Activated naive CD4-positive, alpha-beta T cell treated with anti-CD3 and anti-CD28 coated beads, Interleukin-2, amount 10 ng/mL, durations not matched to agents 7 days and 5 days (primary cell): Measurements from ENCODE around the gene FBXL7.

ENCODE experiments used
- CTCF ChIA-PET: fragments of 350-600 bp; sonication (Branson Sonifier 250); formaldehyde crosslinking; loops from one replicate; lab custom pipeline; 2021; ENCODE audit warnings: antibody characterized with exemption; lab: Charles Lee
- DNase-seq: peaks from one replicate; pipeline ENCODE4 v3.0.0-alpha.2; 2020
- H3K27ac Mint-ChIP-seq: one replicate; pipeline ENCODE4 v1.8.0; 2021; ENCODE audit warnings: mild to moderate bottlenecking, moderate library complexity, mixed read lengths
- H3K27me3 Mint-ChIP-seq: one replicate; pipeline ENCODE4 v1.8.0; 2021; ENCODE audit warnings: mild to moderate bottlenecking, mixed read lengths
- H3K36me3 Mint-ChIP-seq: one replicate; pipeline ENCODE4 v1.8.0; 2021; ENCODE audit warnings: mixed read lengths
- H3K4me1 Mint-ChIP-seq: one replicate; pipeline ENCODE4 v1.8.0; 2021; ENCODE audit warnings: mixed read lengths
- H3K4me3 Mint-ChIP-seq: one replicate; pipeline ENCODE4 v1.8.0; 2021; ENCODE audit warnings: mild to moderate bottlenecking, moderate library complexity, mixed read lengths
- H3K9me3 Mint-ChIP-seq: one replicate; pipeline ENCODE4 v1.8.0; 2021; ENCODE audit warnings: mixed read lengths

The FBXL7 gene

GRCh38 chr5:15570491-15570890 lies 70.5 kb downstream of the FBXL7 start:
- DNase-seq, result no peak
- H3K4me1 Mint-ChIP-seq, result no peaks in the 10 kb centered on the region
- no peaks in the 10 kb centered on the region for H3K36me3 Mint-ChIP-seq
- H3K27ac Mint-ChIP-seq, result no peak overlapping the region
- H3K9me3 Mint-ChIP-seq, result peaks cover 3% of the 10 kb centered on the region
- H3K27me3 Mint-ChIP-seq, result no peaks in the 10 kb centered on the region
- no peak overlapping the region for H3K4me3 Mint-ChIP-seq
- CTCF ChIA-PET, result no interaction called here

DNA sequence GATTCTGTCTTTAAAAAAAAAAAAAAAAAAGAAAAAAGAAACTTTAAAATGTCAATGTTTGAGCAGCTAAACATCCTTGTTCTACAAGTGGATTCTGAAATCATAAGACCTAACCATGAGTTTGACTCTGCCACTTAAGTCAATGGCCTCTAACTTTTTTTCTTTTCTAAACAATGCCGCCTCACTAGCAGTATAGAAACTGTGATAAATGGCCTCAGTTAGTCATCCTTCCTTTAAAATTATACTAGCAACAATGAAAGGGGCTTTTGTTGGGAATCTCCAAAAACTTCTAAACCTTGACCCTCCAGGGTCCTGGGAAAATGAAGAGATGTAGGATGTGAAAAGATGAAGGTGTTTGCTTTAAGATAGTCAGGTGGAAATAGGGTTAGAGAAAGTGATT lies 71.1 kb downstream of the FBXL7 start:
- CTCF ChIA-PET, result no interaction called here
- Mint-ChIP-seq H3K36me3 (no peaks in the 10 kb centered on the region), H3K27me3 (no peaks in the 10 kb centered on the region), H3K4me1 (no peaks in the 10 kb centered on the region), H3K4me3 (no peak overlapping the region), H3K9me3 (peaks cover 3% of the 10 kb centered on the region), H3K27ac (no peak overlapping the region)
- DNase-seq, result no peak

DNA sequence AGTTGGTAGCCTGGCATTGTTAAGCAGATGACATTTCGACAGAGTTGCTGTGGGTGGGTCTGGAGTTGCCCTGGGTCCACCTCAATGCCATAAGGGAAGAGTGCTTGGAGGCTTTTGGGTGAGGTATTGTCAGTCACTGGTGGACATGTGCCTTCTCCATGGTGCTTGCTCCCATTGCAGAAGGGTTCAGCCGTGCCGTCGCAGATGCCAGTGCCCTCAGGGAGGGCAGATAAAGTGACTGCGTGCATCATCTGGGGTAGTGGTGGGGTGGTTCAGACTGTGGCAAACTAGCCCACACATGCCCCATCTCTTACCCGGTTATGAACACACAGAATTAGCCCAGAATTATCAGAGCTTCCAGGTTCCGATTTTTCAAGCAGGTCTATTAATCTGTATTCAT lies 71.6 kb downstream of the FBXL7 start:
- H3K27ac Mint-ChIP-seq, result no peak overlapping the region
- no peaks in the 10 kb centered on the region for H3K27me3 Mint-ChIP-seq
- no peaks in the 10 kb centered on the region for H3K36me3 Mint-ChIP-seq
- H3K4me3 Mint-ChIP-seq, result no peak overlapping the region
- CTCF ChIA-PET, result no interaction called here
- no peaks in the 10 kb centered on the region for H3K4me1 Mint-ChIP-seq
- no peak for DNase-seq
- peaks cover 3% of the 10 kb centered on the region for H3K9me3 Mint-ChIP-seq

- no peak overlapping the region for H3K27ac Mint-ChIP-seq
- H3K4me1 Mint-ChIP-seq, result no peaks in the 10 kb centered on the region
- no peak overlapping the region for H3K4me3 Mint-ChIP-seq
- H3K27me3 Mint-ChIP-seq, result no peaks in the 10 kb centered on the region
- H3K9me3 Mint-ChIP-seq, result peaks cover 1% of the 10 kb centered on the region
- DNase-seq, result no peak
- H3K36me3 Mint-ChIP-seq, result no peaks in the 10 kb centered on the region
- CTCF ChIA-PET, result interaction anchor here (0.6 kb wide), 1 partner anchor 387 kb away, joined by 3 read pairs; no protein-coding TSS in a partner anchor
Observed at GRCh38 chr5:15573590-15573989, 73.6 kb downstream of the FBXL7 start.

- Mint-ChIP-seq H3K4me1 (no peaks in the 10 kb centered on the region), H3K9me3 (peaks cover 1% of the 10 kb centered on the region), H3K27ac (no peak overlapping the region), H3K4me3 (no peak overlapping the region), H3K27me3 (no peaks in the 10 kb centered on the region), H3K36me3 (no peaks in the 10 kb centered on the region)
- CTCF ChIA-PET, result interaction anchor here (0.6 kb wide), 1 partner anchor 388 kb away, joined by 3 read pairs; no protein-coding TSS in a partner anchor
- no peak for DNase-seq
Observed at GRCh38 chr5:15574128-15574527, 74.1 kb downstream of the FBXL7 start.

DNA sequence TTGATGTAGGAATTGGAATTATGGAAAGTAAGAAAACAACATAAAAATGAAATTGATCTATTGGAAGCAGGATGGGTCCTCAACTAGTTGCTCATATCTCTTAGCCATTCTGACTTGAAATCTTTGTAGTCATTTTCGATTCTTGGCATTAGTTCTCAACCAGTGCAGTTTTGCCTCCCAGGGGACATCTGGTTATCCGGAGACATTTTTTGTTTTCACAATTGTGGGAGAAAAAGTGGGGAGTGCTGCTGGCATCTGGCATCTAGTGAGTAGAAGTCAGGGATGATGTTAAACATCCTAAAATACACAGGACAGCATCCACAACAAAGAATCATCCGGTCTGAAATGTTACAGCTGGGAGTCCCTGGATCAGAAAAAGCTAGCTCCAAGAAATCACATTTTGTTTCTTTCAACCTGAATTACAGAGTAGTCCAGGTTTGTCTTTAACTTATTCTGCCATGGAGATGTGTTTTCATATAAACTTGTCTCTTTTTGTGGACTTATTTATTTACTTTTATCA lies 74.9 kb downstream of the FBXL7 start:
- CTCF ChIA-PET, result no interaction called here
- Mint-ChIP-seq H3K27ac (no peak overlapping the region), H3K27me3 (no peaks in the 10 kb centered on the region), H3K9me3 (peaks cover 1% of the 10 kb centered on the region), H3K36me3 (no peaks in the 10 kb centered on the region), H3K4me3 (no peak overlapping the region), H3K4me1 (no peaks in the 10 kb centered on the region)
- no peak for DNase-seq

DNA sequence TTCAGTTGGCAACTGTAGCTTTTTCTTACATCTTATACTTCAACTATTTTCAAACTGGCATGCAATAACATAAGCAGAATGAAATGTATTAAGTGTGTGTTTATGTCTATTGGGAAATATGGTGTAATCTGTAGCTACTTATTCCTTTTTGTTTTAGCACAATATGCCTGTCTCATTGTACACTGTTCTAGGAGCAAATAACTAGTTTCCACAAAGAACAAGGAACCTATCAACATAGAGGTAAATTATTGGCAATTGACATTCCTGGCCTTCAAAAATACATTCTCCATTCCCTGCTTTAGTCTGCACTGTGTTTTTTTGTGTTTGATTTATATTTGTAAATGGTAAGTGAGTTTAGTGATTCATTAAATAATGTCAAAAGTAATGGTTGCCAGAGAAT lies 75.7 kb downstream of the FBXL7 start:
- Mint-ChIP-seq H3K27ac (no peak overlapping the region), H3K9me3 (peaks cover 1% of the 10 kb centered on the region), H3K4me3 (no peak overlapping the region), H3K36me3 (no peaks in the 10 kb centered on the region), H3K4me1 (no peaks in the 10 kb centered on the region), H3K27me3 (no peaks in the 10 kb centered on the region)
- CTCF ChIA-PET, result no interaction called here
- no peak for DNase-seq

GRCh38 chr5:15577132-15577531 lies 77.2 kb downstream of the FBXL7 start:
- CTCF ChIA-PET, result interaction anchor here (0.7 kb wide), 1 partner anchor 1005 kb away, joined by 3 read pairs; no protein-coding TSS in a partner anchor
- Mint-ChIP-seq H3K4me3 (no peak overlapping the region), H3K36me3 (no peaks in the 10 kb centered on the region), H3K27me3 (no peaks in the 10 kb centered on the region), H3K9me3 (peaks cover 1% of the 10 kb centered on the region), H3K4me1 (no peaks in the 10 kb centered on the region), H3K27ac (no peak overlapping the region)
- no peak for DNase-seq

DNA sequence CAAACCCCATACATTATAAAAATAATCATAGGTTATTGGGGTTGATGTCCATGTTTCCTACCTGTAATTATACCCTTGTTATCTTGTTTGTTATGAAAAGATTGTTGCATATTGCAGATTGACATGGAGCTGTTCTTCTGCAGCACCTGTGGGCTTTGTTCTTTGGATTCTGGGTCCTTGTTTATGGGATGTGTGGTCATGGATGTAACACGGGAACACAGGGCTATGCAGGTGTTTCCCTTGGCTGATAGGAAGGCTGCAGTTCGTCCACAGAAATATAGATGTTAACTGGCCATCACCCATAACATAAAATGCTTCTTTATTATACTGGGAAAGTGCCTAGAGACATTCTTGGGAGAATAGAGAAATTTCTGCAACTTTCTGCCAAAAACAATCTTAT lies 77.9 kb downstream of the FBXL7 start:
- no peak overlapping the region for H3K27ac Mint-ChIP-seq
- H3K4me1 Mint-ChIP-seq, result no peaks in the 10 kb centered on the region
- no peaks in the 10 kb centered on the region for H3K36me3 Mint-ChIP-seq
- H3K9me3 Mint-ChIP-seq, result peaks cover 1% of the 10 kb centered on the region
- no peaks in the 10 kb centered on the region for H3K27me3 Mint-ChIP-seq
- CTCF ChIA-PET, result no interaction called here
- no peak for DNase-seq
- H3K4me3 Mint-ChIP-seq, result no peak overlapping the region

- H3K27ac Mint-ChIP-seq, result no peak overlapping the region
- no peak for DNase-seq
- CTCF ChIA-PET, result no interaction called here
- H3K4me3 Mint-ChIP-seq, result no peak overlapping the region
- no peaks in the 10 kb centered on the region for H3K36me3 Mint-ChIP-seq
- H3K9me3 Mint-ChIP-seq, result peaks cover 5% of the 10 kb centered on the region
- no peaks in the 10 kb centered on the region for H3K27me3 Mint-ChIP-seq
- H3K4me1 Mint-ChIP-seq, result no peaks in the 10 kb centered on the region
Observed at GRCh38 chr5:15579193-15579990, 79.4 kb downstream of the FBXL7 start.

GRCh38 chr5:15584528-15584927 lies 84.5 kb downstream of the FBXL7 start:
- Mint-ChIP-seq H3K36me3 (no peaks in the 10 kb centered on the region), H3K4me3 (no peak overlapping the region), H3K4me1 (no peaks in the 10 kb centered on the region), H3K27ac (no peak overlapping the region), H3K27me3 (no peaks in the 10 kb centered on the region), H3K9me3 (peaks cover 8% of the 10 kb centered on the region)
- no peak for DNase-seq
- CTCF ChIA-PET, result no interaction called here

GRCh38 chr5:15585128-15585527 lies 85.1 kb downstream of the FBXL7 start:
- Mint-ChIP-seq H3K9me3 (peaks cover 8% of the 10 kb centered on the region), H3K36me3 (no peaks in the 10 kb centered on the region), H3K27me3 (no peaks in the 10 kb centered on the region), H3K4me3 (no peak overlapping the region), H3K27ac (no peak overlapping the region), H3K4me1 (no peaks in the 10 kb centered on the region)
- CTCF ChIA-PET, result no interaction called here
- no peak for DNase-seq

DNA sequence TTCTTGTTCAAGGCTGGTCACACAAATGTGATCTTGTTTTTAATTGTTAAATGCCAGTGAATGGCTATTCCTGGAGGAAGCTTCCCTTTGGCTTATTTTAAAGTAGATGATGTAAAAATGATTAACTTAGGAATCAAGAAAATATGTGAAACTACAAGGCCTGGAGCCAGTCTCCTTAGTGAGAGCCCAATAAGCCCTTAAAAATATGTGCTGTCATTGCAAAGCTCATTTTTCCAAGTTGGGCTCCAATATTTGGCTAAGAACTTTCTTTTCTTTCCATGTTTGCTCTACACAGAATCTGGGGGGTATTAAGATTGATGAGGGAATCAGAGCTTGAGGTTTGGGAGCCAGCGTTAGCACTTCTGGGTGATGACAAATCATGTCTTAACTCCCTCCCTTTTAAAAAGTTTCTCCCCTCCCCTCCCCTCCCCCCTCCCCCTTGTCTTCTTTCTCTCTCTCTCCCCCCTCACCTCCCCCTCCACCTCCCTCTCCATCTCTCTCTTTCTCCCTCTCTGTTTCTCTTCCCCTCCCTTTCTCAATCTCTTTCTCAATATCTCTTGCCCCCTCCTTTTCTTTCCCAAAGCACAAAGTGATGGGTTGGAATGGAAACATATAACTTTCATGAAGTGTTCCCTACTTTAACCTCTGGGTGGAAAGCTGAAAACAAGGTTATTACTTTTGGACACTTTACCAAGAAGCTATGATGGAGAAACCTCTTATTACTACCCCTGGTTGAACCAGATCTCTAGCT lies 86.0 kb downstream of the FBXL7 start:
- Mint-ChIP-seq H3K9me3 (peaks cover 12% of the 10 kb centered on the region), H3K27ac (no peak overlapping the region), H3K27me3 (no peaks in the 10 kb centered on the region), H3K36me3 (no peaks in the 10 kb centered on the region), H3K4me3 (no peak overlapping the region), H3K4me1 (no peaks in the 10 kb centered on the region)
- DNase-seq, result no peak
- CTCF ChIA-PET, result no interaction called here

DNA sequence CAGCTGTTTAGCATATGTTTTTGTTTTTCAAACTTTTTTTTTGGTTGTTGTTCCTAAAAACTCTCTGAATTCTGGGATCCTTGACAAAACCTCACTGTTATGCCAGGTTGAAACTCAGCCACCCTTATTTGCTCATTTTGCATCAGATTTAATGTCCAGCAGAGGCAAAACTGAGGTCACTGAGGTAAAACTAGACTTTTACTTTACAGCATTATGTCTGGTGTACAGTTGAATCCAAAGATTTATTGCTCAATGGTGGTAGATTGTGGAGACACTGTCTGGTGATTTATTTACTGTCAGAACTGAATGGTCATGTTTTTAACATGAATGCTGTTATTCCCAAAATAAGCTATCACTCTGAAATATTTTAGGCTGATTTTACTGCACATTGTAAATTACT lies 87.9 kb downstream of the FBXL7 start:
- no peak overlapping the region for H3K27ac Mint-ChIP-seq
- CTCF ChIA-PET, result no interaction called here
- DNase-seq, result no peak
- no peaks in the 10 kb centered on the region for H3K27me3 Mint-ChIP-seq
- H3K4me3 Mint-ChIP-seq, result no peak overlapping the region
- H3K36me3 Mint-ChIP-seq, result no peaks in the 10 kb centered on the region
- H3K9me3 Mint-ChIP-seq, result peaks cover 12% of the 10 kb centered on the region
- H3K4me1 Mint-ChIP-seq, result no peaks in the 10 kb centered on the region

GRCh38 chr5:15592728-15593127 lies 92.7 kb downstream of the FBXL7 start:
- Mint-ChIP-seq H3K4me1 (no peaks in the 10 kb centered on the region), H3K27ac (no peak overlapping the region), H3K36me3 (no peaks in the 10 kb centered on the region), H3K9me3 (peaks cover 11% of the 10 kb centered on the region), H3K27me3 (no peaks in the 10 kb centered on the region), H3K4me3 (no peak overlapping the region)
- no peak for DNase-seq
- CTCF ChIA-PET, result no interaction called here
